ENCODE data around the gene MIB1. TPM values are rescaled to one million over a fixed set of nuclear protein-coding genes. Genes with fewer than 3 reads are reported as not detected.

The MIB1 gene
- total RNA-seq, 1 experiment from 2014 or later: 48.8 TPM

- Histone ChIP-seq H3K4me1 (ENCODE audit: insufficient read depth, low read length) (peaks cover 2% of the 10 kb centered on the region; the same call in 1 of the 2 replicates), H3K27me3 (ENCODE audit: insufficient read depth, low read length) (peaks cover 10% of the 10 kb centered on the region), H2BK5ac (ENCODE audit: insufficient read length, low read length) (no peak overlapping the region), H3T11ph (ENCODE audit: low read length) (no peak overlapping the region), H3K27ac (ENCODE audit: insufficient read length, low read depth, low read length) (no peak overlapping the region), H3K14ac (ENCODE audit: insufficient read depth, low read length) (no peak overlapping the region), H3K9me3 (ENCODE audit: control insufficient read depth, low read depth, low read length) (no peaks in the 10 kb centered on the region), H3K4me2 (ENCODE audit: insufficient read depth, insufficient read length, low read length) (no peak overlapping the region), H3K23ac (ENCODE audit: insufficient read length, low read depth, low read length) (no peak overlapping the region), H3K23me2 (ENCODE audit: insufficient read length, low read depth, low read length, poor library complexity, severe bottlenecking) (no peaks in the 10 kb centered on the region), H3K56ac (ENCODE audit: insufficient read length, low read depth, low read length) (no peak overlapping the region), H3K9ac (ENCODE audit: extremely low read depth, insufficient read length, low read length) (no peak overlapping the region), H4K8ac (replicated peaks; ENCODE audit: insufficient read length, low read depth, low read length) (no peak overlapping the region), H4K91ac (ENCODE audit: insufficient read length, low read depth, low read length) (no peak overlapping the region), H2BK20ac (ENCODE audit: low read depth, low read length, poor library complexity, severe bottlenecking) (no peak overlapping the region), H3K4ac (ENCODE audit: low read depth, low read length) (no peak overlapping the region), H4K20me1 (ENCODE audit: control insufficient read depth, insufficient read depth, insufficient read length) (no peaks in the 10 kb centered on the region), H2BK120ac (ENCODE audit: low read depth, low read length, poor library complexity, severe bottlenecking) (no peak overlapping the region), H2AFZ (ENCODE audit: low read length) (no peak overlapping the region), H4K5ac (ENCODE audit: insufficient read length, low read depth, low read length) (no peak overlapping the region), H3K18ac (ENCODE audit: insufficient read length, low read depth, low read length) (no peak overlapping the region), H3K79me1 (ENCODE audit: insufficient read depth, low read depth, low read length, poor library complexity, severe bottlenecking) (no peaks in the 10 kb centered on the region), H3K79me2 (ENCODE audit: insufficient read depth, low read length) (no peaks in the 10 kb centered on the region), H2BK12ac (ENCODE audit: insufficient read length, low read depth, low read length) (no peak overlapping the region), H2BK15ac (ENCODE audit: low read depth, low read length) (no peak overlapping the region), H2AK5ac (ENCODE audit: insufficient read length, low read length) (no peak overlapping the region)
- peaks cover 5 to 9% of the 10 kb centered on the region in 2 experiments; a peak in 2 of 4 replicates for H3K4me1 Mint-ChIP-seq
- no peak overlapping the region for H3K4me3 Mint-ChIP-seq
- no peak for DNase-seq
- WGBS (ENCODE audit: extremely low coverage, insufficient read length, low lambda C conversion rate): no CpG with 5 or more reads among the region's 5 CpGs
- H3K36me3 Mint-ChIP-seq (ENCODE audit: insufficient read depth in 1 of 3, low read depth in 3 of 3): no peaks in the 10 kb centered on the region
- TF ChIP-seq CTCF (conservative IDR thresholded peaks at IDR 0.05): no peak
- H3K27me3 Mint-ChIP-seq (ENCODE audit: low read depth): peaks cover 91% of the 10 kb centered on the region
- H3K9me3 Mint-ChIP-seq: no peaks in the 10 kb centered on the region; a peak in 1 of 5 replicates
- no peak overlapping the region for H3K27ac Mint-ChIP-seq
Measured at GRCh38 chr18:21910906-21911305, 170.3 kb downstream of the MIB1 start.

Data from H9 (cell line).